WI38 (cell line): ENCODE data around the gene LEKR1.

ENCODE experiments used
- H3K4me3 ChIP-seq: 2 replicates; pipeline ENCODE4 v1.5.1; 2011; ENCODE audit warnings: low read depth, mild to moderate bottlenecking, control low read depth, low read length
- CTCF ChIP-seq: IDR thresholded peaks from 2 replicates; pipeline ENCODE4 v1.5.1; 2012; ENCODE audit warnings: low read depth, mild to moderate bottlenecking, control low read depth, low read length

Gene LEKR1

DNA sequence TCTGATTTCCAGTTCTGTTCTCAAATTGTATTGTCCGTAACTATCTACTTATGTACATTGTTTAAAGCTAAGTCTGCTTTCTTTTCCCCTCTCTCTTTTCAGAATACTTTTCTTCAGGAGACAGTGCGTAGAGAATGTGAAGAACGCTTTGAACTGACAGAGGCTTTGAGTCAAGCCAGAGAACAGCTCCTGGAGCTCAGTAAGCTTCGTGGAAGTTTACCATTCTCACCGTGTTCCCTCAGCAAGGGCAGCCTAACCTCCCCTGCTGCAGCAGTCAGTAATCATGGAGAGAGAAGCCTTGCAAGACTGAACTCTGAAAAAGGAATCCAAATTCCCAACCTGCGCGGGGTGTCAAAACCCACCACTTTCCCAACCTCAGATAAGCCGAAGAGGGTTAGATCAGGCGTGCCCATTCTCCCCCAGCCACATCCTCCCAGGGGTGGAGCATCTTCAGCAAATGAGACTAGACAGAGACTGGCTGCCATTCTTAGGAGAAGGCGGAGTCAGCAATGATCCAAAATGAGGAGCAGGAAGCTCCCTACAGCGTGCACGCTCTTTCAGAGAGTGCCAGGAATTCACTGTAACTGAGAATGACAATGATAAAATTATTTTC lies 219.2 kb downstream of the LEKR1 start:
- no peak overlapping the region for H3K4me3 ChIP-seq
- TF ChIP-seq CTCF, result no peak

GRCh38 chr3:157046520-157046919 lies 220.4 kb downstream of the LEKR1 start:
- no peak overlapping the region for H3K4me3 ChIP-seq
- no peak for TF ChIP-seq CTCF

GRCh38 chr3:157051055-157051454 lies 224.9 kb downstream of the LEKR1 start:
- TF ChIP-seq CTCF, result no peak
- no peak overlapping the region for H3K4me3 ChIP-seq

GRCh38 chr3:157051591-157051990 lies 225.4 kb downstream of the LEKR1 start:
- no peak overlapping the region for H3K4me3 ChIP-seq
- no peak for TF ChIP-seq CTCF

DNA sequence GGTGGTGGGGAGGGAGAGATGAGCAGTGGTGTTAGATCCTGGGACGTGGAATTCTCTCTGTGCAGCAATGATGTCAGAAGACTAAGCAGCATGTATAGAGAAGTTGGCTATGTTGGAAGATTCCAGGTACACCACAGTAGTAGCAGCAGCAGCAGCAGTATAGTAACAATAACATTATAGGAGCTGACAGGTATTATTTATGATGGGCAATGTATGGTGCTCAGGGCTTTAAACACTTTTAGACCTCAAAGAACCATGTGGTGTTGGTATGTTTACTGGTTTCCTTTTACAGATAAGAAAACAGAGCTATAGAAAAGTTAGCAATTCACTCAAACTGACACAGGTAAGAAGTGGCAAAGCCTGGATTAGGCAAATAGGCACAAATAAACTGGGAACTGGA lies 229.9 kb downstream of the LEKR1 start:
- no peak overlapping the region for H3K4me3 ChIP-seq
- no peak for TF ChIP-seq CTCF

GRCh38 chr3:157058392-157059071 lies 232.4 kb downstream of the LEKR1 start:
- H3K4me3 ChIP-seq, result no peak overlapping the region

More at GRCh38 chr3:157058392-157059071, 232.4 kb downstream of the LEKR1 start:
- TF ChIP-seq CTCF, result no peak
